ENCODE data around the gene CHIC2.
"Not testable (repeated sequence)": the region's sequence is repeated elsewhere in the genome, so short reads cannot be mapped to it uniquely, and the experiment has no call there.

Gene CHIC2

DNA sequence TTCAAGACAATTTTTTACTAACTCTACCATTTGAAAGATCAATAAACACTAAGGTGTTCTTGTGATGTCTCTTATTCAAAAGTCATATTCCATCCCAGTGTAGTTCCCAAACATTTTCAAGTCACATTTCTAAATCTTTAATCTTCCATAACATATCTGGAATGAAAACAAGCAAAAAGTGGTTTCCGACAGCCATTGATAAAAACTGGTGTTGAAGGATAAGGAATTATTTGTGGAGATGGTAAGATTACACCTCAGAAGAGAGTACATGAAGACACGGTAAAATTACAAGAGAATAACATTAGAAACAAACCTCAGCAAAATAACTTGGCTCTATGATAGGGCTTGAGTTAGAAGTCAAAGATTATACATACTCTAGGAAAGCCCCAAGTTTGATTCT, 4.3 kb downstream of the CHIC2 start:
- H3K4me3 Mint-ChIP-seq, result no peak overlapping the region
- no peak for DNase-seq (ENCODE audit: low spot score)
- H3K27me3 Mint-ChIP-seq (ENCODE audit: low read depth), result no peaks in the 10 kb centered on the region
- no peaks in the 10 kb centered on the region for H3K9me3 Mint-ChIP-seq
- peaks cover 23% of the 10 kb centered on the region for H3K36me3 Mint-ChIP-seq (ENCODE audit: low read depth)
- no peak overlapping the region for H3K27ac Mint-ChIP-seq
- H3K4me1 Mint-ChIP-seq (ENCODE audit: low read depth), result peaks cover 54% of the 10 kb centered on the region

GRCh38 chr4:54058171-54058570, 6.2 kb downstream of the CHIC2 start:
- Mint-ChIP-seq H3K27ac (peak overlapping the region; percentile 27), H3K4me3 (peak overlapping the region; percentile 63), H3K9me3 (no peaks in the 10 kb centered on the region), H3K4me1 (ENCODE audit: low read depth) (peaks cover 49% of the 10 kb centered on the region), H3K27me3 (ENCODE audit: low read depth) (no peaks in the 10 kb centered on the region), H3K36me3 (ENCODE audit: low read depth) (peaks cover 26% of the 10 kb centered on the region)
- DNase-seq (ENCODE audit: low spot score), result no peak

- Mint-ChIP-seq H3K4me1 (ENCODE audit: low read depth) (peaks cover 42% of the 10 kb centered on the region), H3K27ac (no peak overlapping the region), H3K9me3 (no peaks in the 10 kb centered on the region), H3K4me3 (no peak overlapping the region), H3K36me3 (ENCODE audit: low read depth) (peaks cover 21% of the 10 kb centered on the region), H3K27me3 (ENCODE audit: low read depth) (no peaks in the 10 kb centered on the region)
- no peak for DNase-seq (ENCODE audit: low spot score)
Measured at GRCh38 chr4:54056360-54056759, 8.0 kb downstream of the CHIC2 start.

- no peak for DNase-seq (ENCODE audit: low spot score)
- H3K27ac Mint-ChIP-seq, result no peak overlapping the region
- H3K36me3 Mint-ChIP-seq (ENCODE audit: low read depth), result peaks cover 21% of the 10 kb centered on the region
- no peak overlapping the region for H3K4me3 Mint-ChIP-seq
- H3K9me3 Mint-ChIP-seq, result no peaks in the 10 kb centered on the region
- H3K27me3 Mint-ChIP-seq (ENCODE audit: low read depth), result no peaks in the 10 kb centered on the region
- peaks cover 37% of the 10 kb centered on the region for H3K4me1 Mint-ChIP-seq (ENCODE audit: low read depth)
Measured at GRCh38 chr4:54055494-54055893, 8.9 kb downstream of the CHIC2 start.

- no peak overlapping the region for H3K27ac Mint-ChIP-seq
- no peaks in the 10 kb centered on the region for H3K9me3 Mint-ChIP-seq
- H3K27me3 Mint-ChIP-seq (ENCODE audit: low read depth), result no peaks in the 10 kb centered on the region
- H3K36me3 Mint-ChIP-seq (ENCODE audit: low read depth), result peaks cover 13% of the 10 kb centered on the region
- H3K4me1 Mint-ChIP-seq (ENCODE audit: low read depth), result peaks cover 30% of the 10 kb centered on the region
- DNase-seq (ENCODE audit: low spot score), result no peak
- no peak overlapping the region for H3K4me3 Mint-ChIP-seq
Measured at GRCh38 chr4:54054501-54054900, 9.9 kb downstream of the CHIC2 start.

DNA sequence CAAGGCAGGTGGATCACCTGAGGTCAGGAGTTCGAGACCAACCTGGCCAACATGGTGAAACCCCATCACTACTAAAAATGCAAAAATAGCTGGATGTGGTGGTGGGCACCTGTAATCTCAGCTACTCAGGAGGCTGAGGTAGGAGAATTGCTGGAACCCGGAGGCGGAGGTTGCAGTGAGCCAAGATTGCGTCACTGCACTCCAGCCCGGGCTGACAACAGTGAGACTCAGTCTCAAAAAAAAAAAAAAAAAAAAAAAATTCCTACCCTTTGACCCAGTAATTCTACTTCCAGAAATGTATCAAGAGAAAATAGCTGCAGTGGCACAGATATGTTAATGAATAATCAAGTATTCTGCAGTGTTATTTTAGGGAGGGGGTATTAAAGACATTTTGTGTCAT, 11.1 kb downstream of the CHIC2 start:
- Mint-ChIP-seq H3K4me1 (ENCODE audit: low read depth) (peaks cover 27% of the 10 kb centered on the region), H3K36me3 (ENCODE audit: low read depth) (peaks cover 13% of the 10 kb centered on the region)
- H3K4me3 Mint-ChIP-seq; H3K27me3 Mint-ChIP-seq (ENCODE audit: low read depth); H3K27ac Mint-ChIP-seq; H3K9me3 Mint-ChIP-seq; DNase-seq (ENCODE audit: low spot score): not testable (repeated sequence)

DNA sequence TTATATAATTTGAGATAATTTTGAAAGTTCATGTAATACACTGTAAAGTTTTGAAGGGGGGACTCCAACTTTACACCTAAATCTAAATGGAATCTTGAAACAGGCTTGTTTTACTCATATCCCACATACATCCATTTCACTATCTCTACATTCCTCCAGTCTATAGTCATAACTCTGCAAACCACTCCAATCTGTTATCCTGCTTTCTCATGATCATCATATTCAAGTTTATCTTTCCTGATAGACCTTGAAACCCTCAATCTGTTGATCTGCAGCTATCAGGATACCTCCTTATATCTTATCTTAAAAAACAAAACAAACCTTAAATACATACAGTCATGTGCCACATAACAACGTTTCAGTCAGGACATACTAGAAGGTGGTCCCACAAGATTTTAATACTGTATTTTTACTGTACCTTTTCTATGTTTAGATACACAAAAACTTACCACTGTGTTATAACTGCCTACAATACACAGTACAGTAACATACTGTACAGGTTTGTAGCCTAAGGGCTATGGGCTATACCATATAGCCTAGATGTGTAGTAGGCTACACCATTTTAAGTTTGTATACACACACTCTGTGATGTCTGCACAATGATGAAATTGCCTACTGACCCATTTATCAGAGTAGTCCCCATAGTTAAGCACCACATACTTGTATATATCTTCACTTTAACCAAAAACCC, 14.0 kb downstream of the CHIC2 start:
- Mint-ChIP-seq H3K27ac (no peak overlapping the region), H3K4me3 (no peak overlapping the region), H3K9me3 (no peaks in the 10 kb centered on the region), H3K4me1 (ENCODE audit: low read depth) (peaks cover 7% of the 10 kb centered on the region), H3K27me3 (ENCODE audit: low read depth) (no peaks in the 10 kb centered on the region), H3K36me3 (ENCODE audit: low read depth) (peaks cover 24% of the 10 kb centered on the region)
- DNase-seq (ENCODE audit: low spot score), result no peak

GRCh38 chr4:54043630-54044029, 20.8 kb downstream of the CHIC2 start:
- not testable (repeated sequence) for H3K9me3 Mint-ChIP-seq; DNase-seq (ENCODE audit: low spot score); H3K27ac Mint-ChIP-seq; H3K27me3 Mint-ChIP-seq (ENCODE audit: low read depth); H3K4me3 Mint-ChIP-seq; H3K4me1 Mint-ChIP-seq (ENCODE audit: low read depth)
- H3K36me3 Mint-ChIP-seq (ENCODE audit: low read depth), result peaks cover 51% of the 10 kb centered on the region

DNA sequence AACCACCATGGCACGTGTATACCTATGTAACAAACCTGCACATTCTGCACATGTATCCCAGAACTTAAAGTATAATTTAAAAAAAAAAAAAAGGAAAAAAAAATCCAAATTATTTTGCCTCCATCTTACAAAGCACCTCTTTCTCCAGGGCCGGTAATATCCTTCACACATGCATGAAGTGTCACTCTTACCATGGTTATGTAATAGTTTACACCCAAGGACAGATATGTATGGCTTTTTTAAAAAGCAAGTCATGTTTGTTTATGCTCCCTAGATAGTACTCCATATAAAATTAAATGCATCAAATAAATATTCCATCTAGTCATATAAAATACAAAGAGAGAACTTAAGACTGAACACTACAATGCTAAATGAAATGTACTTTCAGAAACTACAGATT, 22.5 kb downstream of the CHIC2 start:
- no peak overlapping the region for H3K4me3 Mint-ChIP-seq
- H3K36me3 Mint-ChIP-seq (ENCODE audit: low read depth), result peaks cover 51% of the 10 kb centered on the region
- H3K9me3 Mint-ChIP-seq, result no peaks in the 10 kb centered on the region
- H3K27ac Mint-ChIP-seq, result no peak overlapping the region
- peaks cover 2% of the 10 kb centered on the region for H3K4me1 Mint-ChIP-seq (ENCODE audit: low read depth)
- DNase-seq (ENCODE audit: low spot score), result no peak
- no peaks in the 10 kb centered on the region for H3K27me3 Mint-ChIP-seq (ENCODE audit: low read depth)

GRCh38 chr4:54041100-54041499, 23.3 kb downstream of the CHIC2 start:
- H3K36me3 Mint-ChIP-seq (ENCODE audit: low read depth), result peaks cover 48% of the 10 kb centered on the region
- H3K27ac Mint-ChIP-seq, result no peak overlapping the region
- no peak overlapping the region for H3K4me3 Mint-ChIP-seq
- no peaks in the 10 kb centered on the region for H3K9me3 Mint-ChIP-seq
- peaks cover 2% of the 10 kb centered on the region for H3K4me1 Mint-ChIP-seq (ENCODE audit: low read depth)
- DNase-seq (ENCODE audit: low spot score), result no peak
- H3K27me3 Mint-ChIP-seq (ENCODE audit: low read depth), result no peaks in the 10 kb centered on the region

- Mint-ChIP-seq H3K4me1 (ENCODE audit: low read depth) (peaks cover 2% of the 10 kb centered on the region), H3K4me3 (no peak overlapping the region), H3K36me3 (ENCODE audit: low read depth) (peaks cover 40% of the 10 kb centered on the region), H3K27me3 (ENCODE audit: low read depth) (no peaks in the 10 kb centered on the region), H3K27ac (peak overlapping the region; percentile 62), H3K9me3 (no peaks in the 10 kb centered on the region)
- no peak for DNase-seq (ENCODE audit: low spot score)
Measured at GRCh38 chr4:54038056-54038455, 26.3 kb downstream of the CHIC2 start.

DNA sequence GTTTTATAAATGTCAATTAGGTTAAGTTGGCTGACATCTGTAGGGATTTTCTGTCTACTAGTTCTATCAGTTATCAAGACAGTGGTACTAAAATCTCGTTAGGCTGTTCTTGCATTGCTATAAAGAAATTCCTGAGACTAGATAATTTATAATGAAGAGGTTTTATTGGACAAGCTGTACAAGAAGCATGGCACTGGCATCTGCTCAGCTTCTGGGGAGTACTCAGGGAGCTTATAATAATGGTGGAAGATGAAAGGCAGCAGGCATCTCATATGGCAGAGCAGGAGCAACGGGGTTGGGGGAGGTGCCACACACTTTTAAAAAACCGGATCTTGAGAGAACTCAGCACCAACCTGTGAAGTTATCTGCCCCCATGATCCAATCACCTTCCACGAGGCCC, 28.2 kb downstream of the CHIC2 start:
- Mint-ChIP-seq H3K36me3 (ENCODE audit: low read depth) (peaks cover 34% of the 10 kb centered on the region), H3K27me3 (ENCODE audit: low read depth) (no peaks in the 10 kb centered on the region), H3K27ac (no peak overlapping the region), H3K4me1 (ENCODE audit: low read depth) (no peaks in the 10 kb centered on the region), H3K9me3 (no peaks in the 10 kb centered on the region), H3K4me3 (no peak overlapping the region)
- no peak for DNase-seq (ENCODE audit: low spot score)

- no peak for DNase-seq (ENCODE audit: low spot score)
- Mint-ChIP-seq H3K36me3 (ENCODE audit: low read depth) (peaks cover 20% of the 10 kb centered on the region), H3K9me3 (no peaks in the 10 kb centered on the region), H3K27me3 (ENCODE audit: low read depth) (no peaks in the 10 kb centered on the region), H3K4me1 (ENCODE audit: low read depth) (peaks cover 2% of the 10 kb centered on the region), H3K4me3 (no peak overlapping the region), H3K27ac (no peak overlapping the region)
Measured at GRCh38 chr4:54032558-54033135, 31.8 kb downstream of the CHIC2 start.

DNA sequence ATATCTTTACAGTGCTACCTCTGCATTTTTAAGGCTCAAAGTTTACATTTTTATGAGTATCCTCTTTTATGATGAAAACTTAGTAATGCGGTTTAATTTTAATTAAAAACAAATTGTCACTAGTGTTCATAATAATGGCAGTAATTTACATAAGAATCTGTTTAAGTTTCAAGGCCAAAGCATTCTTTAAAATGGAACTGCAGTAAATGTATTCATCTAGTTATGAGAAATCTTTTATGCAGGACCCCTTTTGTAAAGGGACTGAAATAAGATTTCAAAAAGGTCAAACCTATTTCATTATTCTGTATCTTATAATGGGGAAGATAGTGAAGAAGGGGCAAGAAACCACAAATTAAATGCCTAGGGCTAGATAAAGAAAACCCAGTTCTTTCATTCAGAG, 37.1 kb downstream of the CHIC2 start:
- Mint-ChIP-seq H3K4me3 (no peak overlapping the region), H3K4me1 (ENCODE audit: low read depth) (peaks cover 2% of the 10 kb centered on the region), H3K9me3 (peaks cover 5% of the 10 kb centered on the region), H3K27ac (no peak overlapping the region), H3K36me3 (ENCODE audit: low read depth) (peaks cover 9% of the 10 kb centered on the region), H3K27me3 (ENCODE audit: low read depth) (no peaks in the 10 kb centered on the region)
- no peak for DNase-seq (ENCODE audit: low spot score)

DNA sequence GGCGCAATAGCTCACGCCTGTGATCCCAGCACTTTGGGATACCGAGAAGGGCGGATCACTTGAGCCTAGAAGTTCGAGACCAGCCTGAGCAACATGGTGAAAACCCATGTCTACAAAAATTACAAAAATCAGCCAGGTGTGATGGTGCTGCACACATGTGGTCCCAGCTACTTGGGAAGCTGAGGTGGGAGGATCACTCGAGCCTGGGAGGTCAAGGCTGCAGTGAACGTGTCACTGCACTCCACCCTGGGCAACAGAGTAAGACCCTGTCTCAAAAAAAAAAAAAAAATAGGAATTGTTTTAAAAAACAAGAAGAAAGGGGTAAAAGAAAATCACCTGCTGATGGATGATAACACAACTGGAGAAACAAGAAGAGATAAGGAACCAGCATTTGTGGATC, 38.8 kb downstream of the CHIC2 start:
- DNase-seq (ENCODE audit: low spot score), result no peak
- no peaks in the 10 kb centered on the region for H3K27me3 Mint-ChIP-seq (ENCODE audit: low read depth)
- no peak overlapping the region for H3K4me3 Mint-ChIP-seq
- no peak overlapping the region for H3K27ac Mint-ChIP-seq
- peaks cover 5% of the 10 kb centered on the region for H3K9me3 Mint-ChIP-seq
- H3K4me1 Mint-ChIP-seq (ENCODE audit: low read depth), result peaks cover 2% of the 10 kb centered on the region
- peaks cover 9% of the 10 kb centered on the region for H3K36me3 Mint-ChIP-seq (ENCODE audit: low read depth)
